ENCODE measurements around the gene PPFIA2.

The PPFIA2 gene

GRCh38 chr12:81542065-81543010 is 216.8 kb downstream of the PPFIA2 start:
- no peak for DNase-seq

DNA sequence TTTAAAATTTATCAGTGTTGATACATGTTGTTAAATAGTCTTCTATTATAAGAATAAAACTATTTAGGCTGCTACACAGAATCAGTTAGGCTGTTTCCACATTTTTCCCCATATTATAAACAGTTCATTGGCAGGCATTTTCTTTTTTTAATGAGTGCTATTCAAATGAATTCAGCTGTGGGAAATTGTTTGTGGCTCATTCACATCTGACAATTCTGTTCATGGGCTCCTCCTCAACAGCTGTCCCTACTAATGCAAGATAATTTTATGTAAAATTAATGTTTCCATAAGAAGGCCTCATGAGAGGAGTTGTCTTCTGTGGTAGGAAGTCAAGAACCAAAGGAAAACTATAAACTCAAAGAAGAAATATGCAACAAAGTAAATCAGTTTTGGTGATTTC is 218.0 kb downstream of the PPFIA2 start:
- DNase-seq: no peak

DNA sequence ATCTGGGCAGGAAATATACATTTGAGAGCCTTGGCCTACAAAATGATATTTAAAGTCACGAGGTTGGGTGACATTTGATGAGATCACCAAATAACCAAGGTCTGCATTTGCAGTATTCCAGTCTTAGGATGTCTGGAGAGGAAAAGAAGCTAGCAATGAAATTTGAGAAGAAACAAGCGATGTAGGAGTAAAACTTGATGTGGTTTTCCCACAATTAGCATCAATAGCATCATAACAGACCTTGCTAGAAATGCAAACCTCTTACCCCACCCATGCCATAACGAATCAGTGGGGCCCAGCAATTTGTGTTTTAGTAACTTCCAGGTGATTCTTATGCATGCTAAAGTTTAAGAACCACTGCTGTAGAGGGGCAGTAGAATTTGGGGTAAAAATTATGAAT is 219.9 kb downstream of the PPFIA2 start:
- DNase-seq: no peak

- DNase-seq: no peak
Measured at GRCh38 chr12:81533054-81533453, 226.1 kb downstream of the PPFIA2 start.

DNA sequence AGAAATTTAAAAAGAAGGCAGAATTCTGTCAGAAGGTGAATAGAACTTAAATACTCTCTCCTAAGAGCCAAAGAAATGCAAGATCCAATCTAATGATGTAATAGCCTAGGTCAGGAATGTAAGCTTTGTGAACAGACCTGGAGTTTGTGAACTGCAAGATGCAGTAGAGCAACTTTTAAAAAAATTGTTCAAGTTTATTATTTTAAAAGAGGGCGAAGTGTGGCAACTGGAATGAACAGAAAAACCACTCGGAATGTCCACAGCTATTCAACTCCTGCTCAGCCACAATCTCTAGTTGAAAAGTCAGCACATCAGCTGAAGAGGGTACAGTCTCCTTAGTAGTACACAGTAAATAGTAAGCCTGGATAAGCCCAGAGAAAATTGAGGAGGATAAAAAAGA is 228.8 kb downstream of the PPFIA2 start:
- no peak for DNase-seq

- DNase-seq: no peak
Measured at GRCh38 chr12:81520064-81520945, 238.8 kb downstream of the PPFIA2 start.

GRCh38 chr12:81518638-81519037 is 240.5 kb downstream of the PPFIA2 start:
- DNase-seq: no peak

DNA sequence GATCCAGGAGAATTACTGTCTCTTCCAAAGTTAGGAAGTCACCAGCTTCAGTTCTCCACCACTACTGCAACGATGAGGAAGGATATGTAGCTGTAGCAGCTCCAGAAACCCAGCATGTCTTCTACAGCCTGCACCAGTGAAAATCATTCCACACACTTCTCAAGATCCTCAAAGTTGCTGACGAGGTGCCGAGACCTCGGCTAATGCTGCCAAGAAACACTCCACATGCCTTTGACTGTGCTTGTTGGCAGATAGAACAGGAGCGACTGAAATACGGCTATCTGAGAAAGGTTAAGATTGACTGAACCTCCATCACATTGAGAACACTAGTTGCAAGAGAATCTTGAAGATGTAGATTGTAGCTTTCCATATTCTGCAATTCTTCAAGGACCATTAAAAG is 241.9 kb downstream of the PPFIA2 start:
- no peak for DNase-seq

- DNase-seq: no peak
Measured at GRCh38 chr12:81502912-81503695, 256.0 kb downstream of the PPFIA2 start.

- DNase-seq: no peak
Measured at GRCh38 chr12:81500788-81501187, 258.4 kb downstream of the PPFIA2 start.

DNA sequence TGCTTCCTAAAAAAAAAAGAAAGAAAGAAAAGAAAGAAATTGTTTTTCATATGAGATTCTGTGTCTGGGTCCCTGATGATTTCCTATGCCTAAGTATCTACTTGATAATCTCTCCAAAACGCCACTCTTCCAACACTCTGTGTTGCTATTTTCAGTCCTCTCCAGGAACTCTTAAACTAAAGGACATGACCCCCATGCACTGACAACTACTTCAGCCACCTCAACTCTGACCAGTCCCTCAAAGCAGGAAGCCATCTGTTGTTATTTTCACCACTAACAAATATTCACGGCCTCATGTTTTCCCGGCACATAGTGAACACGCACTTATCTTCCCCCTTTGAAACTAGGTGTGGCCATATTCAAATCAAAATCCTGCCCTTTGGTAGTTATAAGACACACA is 259.3 kb downstream of the PPFIA2 start:
- DNase-seq: no peak

DNA sequence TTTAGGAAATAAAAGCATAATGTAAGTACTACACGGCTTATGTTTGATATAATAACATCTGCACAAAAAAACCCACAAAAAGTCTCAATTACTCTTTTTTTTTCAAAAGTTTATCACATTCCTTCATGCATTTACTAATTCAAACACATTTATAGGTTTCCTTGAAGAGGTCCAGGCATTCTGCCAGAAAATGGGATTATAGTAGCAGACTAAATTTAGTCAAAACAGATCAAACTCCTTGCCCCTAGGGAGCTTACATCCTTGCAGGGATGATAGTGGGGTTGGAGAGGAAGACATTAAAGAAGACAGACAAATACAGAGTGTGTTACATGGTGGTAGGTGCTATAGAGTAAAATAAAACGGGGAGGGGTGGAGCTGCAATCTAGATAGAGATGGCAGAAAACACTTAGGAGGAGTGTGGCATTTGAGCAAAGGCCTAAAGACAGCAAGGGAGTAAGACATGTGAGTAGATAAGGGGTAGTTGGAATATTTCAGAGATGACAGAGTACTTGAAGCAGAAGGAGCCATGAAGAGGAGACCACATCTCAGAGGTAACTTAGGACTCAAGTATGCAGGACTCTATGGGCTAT is 266.9 kb downstream of the PPFIA2 start:
- no peak for DNase-seq

DNA sequence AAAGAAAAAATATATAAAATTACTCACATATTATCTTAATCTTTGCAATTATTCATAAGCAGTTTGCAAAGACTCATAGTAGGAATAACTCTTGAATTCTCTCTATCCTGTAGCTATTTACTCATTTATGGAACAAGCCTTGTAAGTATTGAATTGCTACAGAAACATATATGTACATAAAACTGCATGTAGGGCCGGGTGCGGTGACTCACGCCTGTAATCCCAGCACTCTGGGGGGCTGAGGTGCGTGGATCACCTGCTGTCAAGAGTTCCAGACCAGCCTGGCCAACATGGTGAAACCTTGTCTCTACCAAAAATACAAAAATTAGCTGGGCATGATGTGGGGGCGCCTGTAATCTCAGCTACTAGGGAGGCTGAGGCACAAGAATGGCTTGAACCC is 286.2 kb downstream of the PPFIA2 start:
- no peak for DNase-seq

DNA sequence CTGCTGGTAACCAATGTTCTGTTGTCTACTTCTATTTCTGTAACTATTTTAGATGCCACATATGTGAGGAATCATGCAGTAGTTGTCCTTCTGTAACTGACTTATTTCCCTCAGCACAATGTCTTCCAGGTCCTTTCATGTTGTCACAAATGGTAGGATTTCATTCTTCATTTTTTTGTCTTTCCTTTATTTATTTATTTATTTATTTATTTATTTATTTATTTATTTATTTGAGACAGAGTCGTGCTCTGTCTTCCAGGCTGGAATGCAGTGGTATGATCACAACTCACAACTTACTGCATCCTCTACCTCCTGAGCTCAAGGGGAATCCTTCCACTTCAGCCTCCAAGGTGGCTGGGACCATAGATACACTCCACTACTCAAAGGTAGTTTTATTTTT is 288.2 kb downstream of the PPFIA2 start:
- DNase-seq: no peak

DNA sequence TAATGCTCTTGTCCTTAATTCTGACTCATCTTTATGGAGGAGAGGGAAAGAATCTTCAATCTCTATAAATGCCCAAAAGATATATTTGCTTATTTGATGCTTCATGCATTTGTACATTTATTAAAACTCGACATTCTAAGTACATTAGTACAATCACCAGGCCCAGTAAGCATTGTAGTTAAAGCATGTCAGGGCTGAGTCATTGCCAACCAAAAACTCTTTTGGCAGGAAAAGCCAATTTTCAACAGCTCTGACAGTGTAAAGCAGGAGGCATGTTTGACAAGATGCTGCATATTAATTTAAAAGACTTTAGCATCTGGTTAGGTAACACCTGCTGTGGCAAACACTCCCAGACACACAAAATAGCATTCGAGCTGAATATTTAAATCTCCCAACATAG is 290.9 kb downstream of the PPFIA2 start:
- DNase-seq: no peak

GRCh38 chr12:81465876-81466275 is 293.3 kb downstream of the PPFIA2 start:
- no peak for DNase-seq

- DNase-seq: no peak
Measured at GRCh38 chr12:81465191-81465590, 294.0 kb downstream of the PPFIA2 start.

GRCh38 chr12:81461163-81461562 is 298.0 kb downstream of the PPFIA2 start:
- no peak for DNase-seq

GRCh38 chr12:81450920-81451739 is 308.0 kb downstream of the PPFIA2 start:
- DNase-seq: peak; percentile 32

GRCh38 chr12:81441629-81442028 is 317.5 kb downstream of the PPFIA2 start:
- no peak for DNase-seq

DNA sequence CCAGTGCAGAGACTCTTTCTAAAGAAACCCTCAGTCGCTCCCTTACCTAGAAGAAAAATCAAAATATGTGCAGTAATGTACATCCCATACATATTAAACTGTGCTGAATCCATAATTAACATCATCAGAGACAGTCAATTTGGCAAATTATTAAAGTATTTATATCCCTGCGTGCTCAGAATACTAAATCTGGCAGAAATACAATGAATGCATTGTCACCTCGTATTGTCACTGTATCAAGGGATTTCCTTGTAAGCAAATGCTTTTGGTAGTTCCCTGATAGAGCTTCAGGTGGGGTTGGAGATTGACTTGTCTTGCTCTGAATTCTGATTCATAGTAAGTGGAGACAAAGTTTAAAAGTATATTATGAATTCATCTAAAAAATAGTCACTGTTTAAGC is 319.1 kb downstream of the PPFIA2 start:
- DNase-seq: no peak

- DNase-seq: no peak
Measured at GRCh38 chr12:81439344-81439743, 319.8 kb downstream of the PPFIA2 start.

Measured in NCI-H2227 treated with DMSO at 0.1 percent for 48 hours (cell line).